Measurements from ENCODE around the gene YTHDF1. TPM values are rescaled to one million over a fixed set of nuclear protein-coding genes. Genes with fewer than 3 reads are reported as not detected.
"Not testable (repeated sequence)": the region's sequence is repeated elsewhere in the genome, so short reads cannot be mapped to it uniquely, and the experiment has no call there.

YTHDF1 gene
- total and polyA plus RNA-seq, 2 donors (not counting 1 experiment from before 2014, with no cell fraction given) = 25.3 to 40.5 TPM

- Histone ChIP-seq H3K36me3 (replicated peaks in 1 of 2; ENCODE audit: control extremely low read depth in 1 of 2, control insufficient read depth in 1 of 2, extremely low read depth in 1 of 2, insufficient read depth in 2 of 2, low read length in 1 of 2) (no peaks in the 10 kb centered on the region), H4K20me1 (ENCODE audit: control insufficient read depth, insufficient read depth, low read length, poor library complexity, severe bottlenecking) (no peaks in the 10 kb centered on the region), H2AFZ (ENCODE audit: insufficient read depth, low read depth, low read length, poor library complexity, severe bottlenecking) (no peak overlapping the region), H3K79me2 (ENCODE audit: control insufficient read depth, insufficient read depth, low read length) (no peaks in the 10 kb centered on the region), H3K4me3 (ENCODE audit: control extremely low read depth in 1 of 5, extremely low read depth in 1 of 5, insufficient read depth in 1 of 5, low read depth in 2 of 5, low read length in 4 of 5) (no peak overlapping the region), H3K4me2 (replicated peaks; ENCODE audit: low read depth, low read length, poor library complexity, severe bottlenecking) (no peak overlapping the region), H3K4me1 (ENCODE audit: control insufficient read depth in 2 of 2, insufficient read depth in 2 of 2, low read length in 2 of 2) (peaks cover 8 to 11% of the 10 kb centered on the region in 2 donors), H3K27me3 (replicated peaks in 1 of 4; ENCODE audit: control extremely low read depth in 1 of 4, control insufficient read depth in 3 of 4, insufficient read depth in 4 of 4, low read length in 3 of 4) (peaks cover 0 to 57% (median 15%) of the 10 kb centered on the region in 4 experiments), H3K9me3 (ENCODE audit: control extremely low read depth in 1 of 3, control insufficient read depth in 2 of 3, insufficient read depth in 1 of 3, low read length in 2 of 3) (no peaks in the 10 kb centered on the region), H3K9ac (ENCODE audit: low read length) (no peak overlapping the region), H3K27ac (ENCODE audit: low read length in 2 of 2) (no peak overlapping the region)
- Mint-ChIP-seq H3K4me1 (peaks cover 10% of the 10 kb centered on the region), H3K27me3 (peaks cover 48% of the 10 kb centered on the region), H3K4me3 (no peak overlapping the region), H3K9me3 (ENCODE audit: insufficient read depth) (no peaks in the 10 kb centered on the region), H3K27ac (no peak overlapping the region)
- TF ChIP-seq, protein P1, sequence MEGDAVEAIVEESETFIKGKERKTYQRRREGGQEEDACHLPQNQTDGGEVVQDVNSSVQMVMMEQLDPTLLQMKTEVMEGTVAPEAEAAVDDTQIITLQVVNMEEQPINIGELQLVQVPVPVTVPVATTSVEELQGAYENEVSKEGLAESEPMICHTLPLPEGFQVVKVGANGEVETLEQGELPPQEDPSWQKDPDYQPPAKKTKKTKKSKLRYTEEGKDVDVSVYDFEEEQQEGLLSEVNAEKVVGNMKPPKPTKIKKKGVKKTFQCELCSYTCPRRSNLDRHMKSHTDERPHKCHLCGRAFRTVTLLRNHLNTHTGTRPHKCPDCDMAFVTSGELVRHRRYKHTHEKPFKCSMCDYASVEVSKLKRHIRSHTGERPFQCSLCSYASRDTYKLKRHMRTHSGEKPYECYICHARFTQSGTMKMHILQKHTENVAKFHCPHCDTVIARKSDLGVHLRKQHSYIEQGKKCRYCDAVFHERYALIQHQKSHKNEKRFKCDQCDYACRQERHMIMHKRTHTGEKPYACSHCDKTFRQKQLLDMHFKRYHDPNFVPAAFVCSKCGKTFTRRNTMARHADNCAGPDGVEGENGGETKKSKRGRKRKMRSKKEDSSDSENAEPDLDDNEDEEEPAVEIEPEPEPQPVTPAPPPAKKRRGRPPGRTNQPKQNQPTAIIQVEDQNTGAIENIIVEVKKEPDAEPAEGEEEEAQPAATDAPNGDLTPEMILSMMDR (IDR thresholded peaks at IDR 0.05) = no peak
- TF ChIP-seq EZH2 (IDR thresholded peaks at IDR 0.05; ENCODE audit: borderline replicate concordance, insufficient read depth, low read depth, low read length, poor library complexity, severe bottlenecking) = no peak
- intact Hi-C loops (cut with micrococcal nuclease) = no loop called here
- ATAC-seq (ENCODE audit: low read depth) (no peak), DNase-seq (no peak)
- POLR2A ChIA-PET = interaction anchor here (0.7 kb wide), 1 partner anchor 1000 kb away, joined by 3 read pairs; no protein-coding TSS in a partner anchor
- CTCF ChIA-PET = no interaction called here
- WGBS (ENCODE audit: insufficient coverage) = 81% methylated on average over 6 of the region's 8 CpGs
These were observed 36.4 kb upstream of the YTHDF1 start for GRCh38 chr20:63252284-63252711.

DNA sequence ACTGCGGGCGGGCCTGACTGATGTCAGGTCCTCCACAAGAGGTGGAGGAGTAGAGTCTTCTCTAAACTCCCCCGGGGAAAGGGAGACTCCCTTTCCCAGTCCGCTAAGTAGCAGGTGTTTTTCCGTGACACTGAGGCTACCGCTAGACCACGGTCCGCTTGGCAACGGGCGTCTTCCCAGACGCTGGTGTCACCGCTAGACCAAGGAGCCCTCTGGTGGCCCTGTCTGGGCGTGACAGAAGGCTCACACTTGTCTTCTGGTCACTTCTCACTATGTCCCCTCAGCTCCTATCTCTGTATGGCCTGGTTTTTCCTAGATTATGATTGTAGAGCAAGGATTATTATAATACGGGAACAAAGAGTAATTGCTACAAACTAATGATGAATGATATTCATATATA, 35.4 kb upstream of the YTHDF1 start:
- CTCF ChIA-PET = not testable (repeated sequence)
- TF ChIP-seq, protein P1 (IDR thresholded peaks at IDR 0.05) = peak; percentile 14

More for the DNA sequence above, 35.4 kb upstream of the YTHDF1 start:
- Mint-ChIP-seq H3K27me3 (peaks cover 40% of the 10 kb centered on the region), H3K27ac (peak overlapping the region; percentile 59)
- H3K9me3 Mint-ChIP-seq (ENCODE audit: insufficient read depth); DNase-seq; H3K27ac ChIP-seq (ENCODE audit: low read length in 2 of 2); H2AFZ ChIP-seq (ENCODE audit: insufficient read depth, low read depth, low read length, poor library complexity, severe bottlenecking); ATAC-seq (ENCODE audit: low read depth); H3K9ac ChIP-seq (ENCODE audit: low read length); intact Hi-C loops (cut with micrococcal nuclease); H3K4me3 Mint-ChIP-seq; H3K4me2 ChIP-seq (replicated peaks; ENCODE audit: low read depth, low read length, poor library complexity, severe bottlenecking); H4K20me1 ChIP-seq (ENCODE audit: control insufficient read depth, insufficient read depth, low read length, poor library complexity, severe bottlenecking); H3K79me2 ChIP-seq (ENCODE audit: control insufficient read depth, insufficient read depth, low read length); POLR2A ChIA-PET; H3K4me1 Mint-ChIP-seq; H3K9me3 ChIP-seq (ENCODE audit: control extremely low read depth in 1 of 3, control insufficient read depth in 2 of 3, insufficient read depth in 1 of 3, low read length in 2 of 3); H3K4me3 ChIP-seq (ENCODE audit: control extremely low read depth in 1 of 5, extremely low read depth in 1 of 5, insufficient read depth in 1 of 5, low read depth in 2 of 5, low read length in 4 of 5); H3K36me3 ChIP-seq (replicated peaks in 1 of 2; ENCODE audit: control extremely low read depth in 1 of 2, control insufficient read depth in 1 of 2, extremely low read depth in 1 of 2, insufficient read depth in 2 of 2, low read length in 1 of 2): not testable (repeated sequence)
- 20% methylated on average over 7 of the region's 14 CpGs for WGBS (ENCODE audit: insufficient coverage)
- Histone ChIP-seq H3K4me1 (ENCODE audit: control insufficient read depth in 2 of 2, insufficient read depth in 2 of 2, low read length in 2 of 2) (peaks cover 13 to 15% of the 10 kb centered on the region in 2 donors), H3K27me3 (replicated peaks in 1 of 4; ENCODE audit: control extremely low read depth in 1 of 4, control insufficient read depth in 3 of 4, insufficient read depth in 4 of 4, low read length in 3 of 4) (peaks cover 0 to 58% (median 16%) of the 10 kb centered on the region in 4 experiments)
